MM.1S (cell line): ENCODE results near the gene RNU6-1.

Experiments used
- DNase-seq: peaks from one replicate; pipeline ENCODE4 v3.0.0-alpha.2; 2015
- H2AFZ ChIP-seq: fragments of 300-600 bp; sonication (generic); 2 replicates; pipeline ENCODE4 v1.6.0; 2016; ENCODE audit warnings: antibody characterized with exemption, low read length
- H3F3A ChIP-seq: fragments of 300-600 bp; sonication (generic); 2 replicates; pipeline ENCODE4 v1.6.1; 2016; ENCODE audit warnings: mild to moderate bottlenecking, antibody characterized with exemption, low read length, moderate library complexity, mixed read lengths; ENCODE audit not compliant: insufficient read depth
- H3K27ac ChIP-seq: fragments of 300-600 bp; sonication (generic); 2 replicates; pipeline ENCODE4 v1.5.1; 2016; ENCODE audit warnings: mild to moderate bottlenecking, low read length
- H3K27me3 ChIP-seq: fragments of 300-600 bp; sonication (generic); replicated peaks from 2 replicates; pipeline ENCODE4 v1.6.0; 2016; ENCODE audit warnings: low read length; ENCODE audit not compliant: insufficient read depth
- H3K36me3 ChIP-seq: fragments of 300-600 bp; sonication (generic); replicated peaks from 2 replicates; pipeline ENCODE4 v1.6.1; 2016; ENCODE audit warnings: mild to moderate bottlenecking, low read length, mixed read lengths; ENCODE audit not compliant: insufficient read depth
- H3K4me1 ChIP-seq: fragments of 300-600 bp; sonication (generic); 2 replicates; pipeline ENCODE4 v1.6.1; 2016; ENCODE audit warnings: low read length, mixed read lengths
- H3K4me2 ChIP-seq: fragments of 300-600 bp; sonication (generic); 2 replicates; pipeline ENCODE4 v1.6.0; 2016; ENCODE audit warnings: low read depth, low read length
- H3K4me3 ChIP-seq: fragments of 300-600 bp; sonication (generic); 2 replicates; pipeline ENCODE4 v1.5.1; 2016; ENCODE audit warnings: low read length, mixed read lengths
- H3K79me2 ChIP-seq: fragments of 300-600 bp; sonication (generic); 2 replicates; pipeline ENCODE4 v1.6.1; 2016; ENCODE audit warnings: mixed run types, low read length, mixed read lengths
- H3K9ac ChIP-seq: fragments of 300-600 bp; sonication (generic); 2 replicates; pipeline ENCODE4 v1.6.1; 2016; ENCODE audit warnings: low read length, mixed read lengths
- H3K9me2 ChIP-seq: fragments of 300-600 bp; sonication (generic); replicated peaks from 2 replicates; pipeline ENCODE4 v1.6.1; 2016; ENCODE audit warnings: mild to moderate bottlenecking, low read length, mixed read lengths; ENCODE audit not compliant: insufficient read depth
- H3K9me3 ChIP-seq: fragments of 300-600 bp; sonication (generic); replicated peaks from 2 replicates; pipeline ENCODE4 v1.6.1; 2016; ENCODE audit warnings: mild to moderate bottlenecking, low read length, mixed read lengths; ENCODE audit not compliant: insufficient read depth
- H4K20me1 ChIP-seq: fragments of 300-600 bp; sonication (generic); 2 replicates; pipeline ENCODE4 v1.6.1; 2016; ENCODE audit warnings: mild to moderate bottlenecking, low read length, moderate library complexity, mixed read lengths; ENCODE audit not compliant: insufficient read depth
- EZH2 ChIP-seq: fragments of 300-600 bp; sonication (generic); optimal IDR thresholded peaks from 2 replicates; pipeline ENCODE3; 2017; ENCODE audit warnings: low read depth, mild to moderate bottlenecking, antibody characterized with exemption, low read length, mixed read lengths
- EZH2phosphoT487 ChIP-seq: fragments of 300-600 bp; sonication (generic); IDR thresholded peaks from 2 replicates; pipeline ENCODE4 v1.6.1; 2018; ENCODE audit warnings: antibody characterized with exemption, low read length
- TF ChIP-seq, protein P1 (sequence below): fragments of 300-600 bp; sonication (generic); IDR thresholded peaks from 2 replicates; pipeline ENCODE4 v1.5.1; 2016; ENCODE audit warnings: antibody characterized with exemption, low read length, mixed read lengths

Gene RNU6-1

DNA sequence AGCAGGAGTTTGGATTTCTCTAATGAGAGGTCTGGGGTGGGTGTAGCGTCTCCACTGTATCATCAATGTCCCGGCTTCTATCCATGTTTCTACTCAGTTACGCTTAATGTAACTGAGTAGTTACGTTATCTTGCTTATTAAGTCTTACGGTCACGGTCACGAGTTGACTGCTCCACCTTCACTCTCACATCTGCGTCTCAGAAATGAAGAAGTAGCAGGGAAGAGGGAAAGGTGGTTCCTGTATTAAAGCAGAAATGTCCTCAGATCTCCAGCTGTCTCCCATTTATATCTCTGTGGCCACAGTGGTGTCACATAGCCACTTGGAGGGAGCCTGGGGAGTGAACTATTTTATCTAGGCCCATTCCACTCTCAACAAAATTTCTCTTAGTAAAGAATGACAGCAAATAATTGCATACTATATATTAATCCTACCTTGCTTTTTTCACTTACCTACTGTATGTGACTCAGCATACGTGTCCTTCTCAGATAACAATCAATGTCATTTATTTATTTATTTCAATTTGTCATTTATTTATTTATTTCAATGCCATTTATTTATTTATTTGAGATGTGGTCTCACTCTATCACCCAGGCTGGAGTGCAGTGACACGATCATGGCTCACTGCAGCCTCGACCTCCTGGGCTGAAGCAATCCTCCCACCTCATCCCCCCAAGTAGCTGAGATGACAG lies 39.7 kb upstream of the RNU6-1 start:
- no peak overlapping the region for H2AFZ ChIP-seq
- no peaks in the 10 kb centered on the region for H3K9me3 ChIP-seq
- no peak overlapping the region for H3K4me2 ChIP-seq
- no peaks in the 10 kb centered on the region for H3K27me3 ChIP-seq
- H4K20me1 ChIP-seq, result no peaks in the 10 kb centered on the region
- H3F3A ChIP-seq, result 0 out of 2 replicates have a peak, but pooled peaks cover 3% of the 10 kb centered on the region
- H3K79me2 ChIP-seq, result no peaks in the 10 kb centered on the region
- no peak for DNase-seq
- H3K4me3 ChIP-seq, result no peak overlapping the region
- H3K27ac ChIP-seq, result no peak overlapping the region
- H3K9ac ChIP-seq, result no peak overlapping the region
- no peaks in the 10 kb centered on the region for H3K4me1 ChIP-seq
- TF ChIP-seq, protein P1, sequence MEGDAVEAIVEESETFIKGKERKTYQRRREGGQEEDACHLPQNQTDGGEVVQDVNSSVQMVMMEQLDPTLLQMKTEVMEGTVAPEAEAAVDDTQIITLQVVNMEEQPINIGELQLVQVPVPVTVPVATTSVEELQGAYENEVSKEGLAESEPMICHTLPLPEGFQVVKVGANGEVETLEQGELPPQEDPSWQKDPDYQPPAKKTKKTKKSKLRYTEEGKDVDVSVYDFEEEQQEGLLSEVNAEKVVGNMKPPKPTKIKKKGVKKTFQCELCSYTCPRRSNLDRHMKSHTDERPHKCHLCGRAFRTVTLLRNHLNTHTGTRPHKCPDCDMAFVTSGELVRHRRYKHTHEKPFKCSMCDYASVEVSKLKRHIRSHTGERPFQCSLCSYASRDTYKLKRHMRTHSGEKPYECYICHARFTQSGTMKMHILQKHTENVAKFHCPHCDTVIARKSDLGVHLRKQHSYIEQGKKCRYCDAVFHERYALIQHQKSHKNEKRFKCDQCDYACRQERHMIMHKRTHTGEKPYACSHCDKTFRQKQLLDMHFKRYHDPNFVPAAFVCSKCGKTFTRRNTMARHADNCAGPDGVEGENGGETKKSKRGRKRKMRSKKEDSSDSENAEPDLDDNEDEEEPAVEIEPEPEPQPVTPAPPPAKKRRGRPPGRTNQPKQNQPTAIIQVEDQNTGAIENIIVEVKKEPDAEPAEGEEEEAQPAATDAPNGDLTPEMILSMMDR, result no peak
- TF ChIP-seq EZH2phosphoT487 (no peak), EZH2 (no peak)
- no peaks in the 10 kb centered on the region for H3K36me3 ChIP-seq
- H3K9me2 ChIP-seq, result no peaks in the 10 kb centered on the region

DNA sequence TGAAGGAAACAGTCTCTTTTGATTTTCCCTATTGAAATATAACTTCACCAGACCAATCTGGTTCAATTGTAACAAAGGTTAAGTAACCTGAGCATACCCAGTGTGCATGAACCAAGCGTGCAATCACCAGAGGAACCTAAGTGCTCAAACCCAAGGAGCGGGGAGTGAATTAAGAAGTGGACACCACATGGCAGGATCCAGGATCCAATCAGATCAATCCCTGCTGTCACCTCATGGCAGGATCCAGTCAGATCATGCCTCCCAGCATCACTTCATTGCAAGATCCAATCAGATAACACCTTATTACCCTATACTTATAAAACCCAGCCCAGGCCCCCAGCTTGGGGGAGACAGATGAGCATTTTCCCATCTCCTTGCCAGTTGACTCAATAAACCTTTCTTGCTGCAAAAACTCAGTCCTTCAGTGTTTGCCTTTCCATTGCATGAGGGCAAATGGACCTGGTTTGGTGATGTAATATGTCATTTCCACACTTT lies 38.9 kb upstream of the RNU6-1 start:
- Histone ChIP-seq H3K4me1 (no peaks in the 10 kb centered on the region), H3K9me3 (no peaks in the 10 kb centered on the region), H4K20me1 (no peaks in the 10 kb centered on the region), H3K9ac (no peak overlapping the region), H3K27ac (no peak overlapping the region), H3K4me2 (no peak overlapping the region), H3K79me2 (no peaks in the 10 kb centered on the region), H3K9me2 (no peaks in the 10 kb centered on the region), H3K36me3 (no peaks in the 10 kb centered on the region), H3F3A (no peaks in the 10 kb centered on the region), H2AFZ (no peak overlapping the region), H3K4me3 (no peak overlapping the region), H3K27me3 (no peaks in the 10 kb centered on the region)
- TF ChIP-seq EZH2phosphoT487 (no peak), EZH2 (no peak)
- TF ChIP-seq, protein P1, result no peak
- no peak for DNase-seq

DNA sequence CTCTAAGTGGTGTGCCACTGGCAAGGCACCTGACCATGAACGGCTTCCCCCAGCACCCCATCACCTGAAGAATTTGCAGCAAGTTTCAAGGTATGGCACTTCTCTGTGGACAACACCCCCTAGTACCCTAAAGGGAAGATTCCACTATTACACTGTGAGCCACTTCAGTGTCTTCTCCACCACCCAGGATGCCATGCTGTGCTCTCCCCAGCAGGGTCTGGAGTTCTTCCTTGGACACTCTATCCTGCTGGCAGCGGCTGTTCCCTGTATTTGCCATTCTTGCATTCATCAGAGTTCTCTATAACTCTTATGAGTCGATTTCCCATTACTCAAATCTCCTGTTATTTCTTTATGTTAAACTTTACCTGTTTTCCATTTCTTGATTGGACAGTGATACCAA lies 33.9 kb upstream of the RNU6-1 start:
- no peaks in the 10 kb centered on the region for H3F3A ChIP-seq
- H3K9me3 ChIP-seq, result no peaks in the 10 kb centered on the region
- H4K20me1 ChIP-seq, result no peaks in the 10 kb centered on the region
- DNase-seq, result no peak
- no peak overlapping the region for H3K9ac ChIP-seq
- no peaks in the 10 kb centered on the region for H3K36me3 ChIP-seq
- H3K27ac ChIP-seq, result no peak overlapping the region
- no peak overlapping the region for H3K4me2 ChIP-seq
- H2AFZ ChIP-seq, result no peak overlapping the region
- TF ChIP-seq, protein P1, result no peak
- TF ChIP-seq EZH2phosphoT487 (no peak), EZH2 (no peak)
- no peak overlapping the region for H3K4me3 ChIP-seq
- no peaks in the 10 kb centered on the region for H3K4me1 ChIP-seq
- H3K79me2 ChIP-seq, result no peaks in the 10 kb centered on the region
- H3K9me2 ChIP-seq, result no peaks in the 10 kb centered on the region
- H3K27me3 ChIP-seq, result no peaks in the 10 kb centered on the region
